Stimulated activated CD4-positive, alpha-beta T cell treated with anti-CD3 and anti-CD28 coated beads, Interleukin-15, amount 100 ng/mL, for 1 hour (primary cell): ENCODE measurements around the gene SAE1.

Experiments
- DNase-seq, 2 donors: peaks; one replicate each; pipeline ENCODE4 v3.0.0-alpha.2; 2020; ENCODE audit warnings: low read depth in 1 of 2, low spot score in 1 of 2

The SAE1 gene

DNA sequence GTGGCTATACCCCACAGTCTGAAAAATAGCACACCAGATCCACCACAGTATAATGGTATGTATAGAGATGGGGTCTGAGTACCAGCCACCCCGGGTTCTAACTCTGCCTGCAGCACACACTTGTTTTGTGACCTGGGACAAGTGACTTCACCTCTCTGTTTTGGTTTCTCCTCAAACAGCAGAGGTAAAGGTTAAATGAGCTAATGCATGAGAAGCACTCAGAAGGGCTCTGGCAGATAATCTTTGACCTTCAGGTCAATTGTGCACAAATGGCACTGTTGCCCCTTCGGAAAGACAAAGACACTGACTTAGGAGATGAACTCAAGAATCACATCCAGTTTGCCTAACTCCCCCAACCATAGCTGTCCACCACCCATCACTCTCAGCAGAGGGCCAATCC, 24.8 kb upstream of the SAE1 start:
- DNase-seq = no peak

DNA sequence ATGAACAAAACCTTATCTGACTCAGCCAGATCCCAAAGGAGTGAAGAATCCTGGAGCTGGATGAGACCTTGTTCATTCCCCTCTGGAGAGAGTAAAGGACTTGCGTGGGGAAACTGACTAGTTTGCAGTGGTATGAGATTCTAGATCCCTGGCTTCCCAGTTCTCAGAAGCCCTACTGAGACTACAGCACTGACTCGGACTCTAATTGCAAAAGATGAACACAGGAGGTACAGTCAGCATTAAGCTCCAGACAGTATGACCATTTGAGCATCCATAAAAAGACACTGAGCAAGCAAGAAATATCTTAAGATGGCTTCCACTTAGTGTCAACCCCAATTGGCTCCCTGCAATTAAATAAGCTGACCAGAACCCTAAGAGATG, 23.8 kb upstream of the SAE1 start:
- DNase-seq = no peak

DNA sequence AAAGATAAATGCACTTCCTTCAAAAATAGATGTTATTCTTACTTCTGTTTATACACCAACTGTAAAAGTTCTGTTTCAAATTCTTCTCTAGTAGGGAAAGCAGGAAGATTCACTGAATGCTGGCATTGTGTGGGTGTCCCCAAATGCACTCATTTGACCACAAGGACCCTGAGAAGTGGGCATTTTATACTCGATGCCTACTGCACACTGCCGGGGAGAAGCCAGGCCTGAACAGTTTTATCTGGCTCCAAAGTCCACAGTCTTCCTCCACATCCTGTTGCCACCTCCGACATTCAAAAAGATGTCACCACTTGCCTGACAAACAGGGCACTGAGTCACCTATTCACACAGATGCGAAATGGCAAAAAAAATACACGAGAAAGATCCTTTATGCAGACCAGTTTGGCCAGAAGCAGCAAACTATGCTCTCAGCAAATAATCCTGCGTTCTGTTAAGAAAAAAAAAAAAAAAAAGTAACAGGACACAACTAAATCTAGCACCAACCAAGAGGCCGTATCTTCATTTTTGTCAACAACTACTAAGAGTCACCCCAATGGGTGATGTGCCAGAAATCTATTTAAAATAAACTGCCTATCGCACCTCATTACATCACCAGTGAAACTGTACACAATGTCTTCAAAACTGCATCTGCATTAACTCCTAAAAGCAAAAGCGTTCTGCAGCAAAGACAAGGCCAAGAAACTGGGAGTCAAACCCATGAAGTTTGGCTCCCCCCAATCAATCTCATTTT, 23.3 kb upstream of the SAE1 start:
- no peak for DNase-seq

- DNase-seq = no peak
Measured at GRCh38 chr19:47107953-47108746, 22.5 kb upstream of the SAE1 start.

- DNase-seq = no peak
Measured at GRCh38 chr19:47109177-47109540, 21.5 kb upstream of the SAE1 start.

GRCh38 chr19:47109541-47110375, 20.9 kb upstream of the SAE1 start:
- peak in 1 of 2 donors; percentile 44 for DNase-seq

DNA sequence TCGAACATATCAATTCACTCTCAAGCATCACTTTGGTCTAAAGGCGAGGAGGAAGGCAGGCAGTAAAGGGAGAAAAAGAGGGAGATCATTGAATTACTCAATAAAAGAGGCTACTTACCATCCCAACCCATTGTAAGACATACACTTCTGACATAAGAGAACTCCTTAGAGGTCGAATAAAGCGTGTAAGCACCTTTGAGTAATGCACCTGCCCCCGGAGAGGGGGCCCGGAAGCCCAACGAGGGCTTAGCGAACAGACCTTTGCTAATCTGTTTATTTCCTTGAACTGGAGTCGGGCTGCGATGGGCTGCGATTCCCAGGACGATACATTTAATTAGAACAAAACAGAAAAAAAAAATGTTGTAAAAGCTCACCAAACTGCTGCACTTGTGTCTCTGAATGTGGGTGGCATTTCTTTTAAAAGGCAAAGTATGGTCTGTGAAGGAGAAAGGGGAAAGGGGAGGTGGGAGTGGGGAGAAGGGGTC, 20.1 kb upstream of the SAE1 start:
- DNase-seq = peak in 1 of 2 donors; percentile 37

DNA sequence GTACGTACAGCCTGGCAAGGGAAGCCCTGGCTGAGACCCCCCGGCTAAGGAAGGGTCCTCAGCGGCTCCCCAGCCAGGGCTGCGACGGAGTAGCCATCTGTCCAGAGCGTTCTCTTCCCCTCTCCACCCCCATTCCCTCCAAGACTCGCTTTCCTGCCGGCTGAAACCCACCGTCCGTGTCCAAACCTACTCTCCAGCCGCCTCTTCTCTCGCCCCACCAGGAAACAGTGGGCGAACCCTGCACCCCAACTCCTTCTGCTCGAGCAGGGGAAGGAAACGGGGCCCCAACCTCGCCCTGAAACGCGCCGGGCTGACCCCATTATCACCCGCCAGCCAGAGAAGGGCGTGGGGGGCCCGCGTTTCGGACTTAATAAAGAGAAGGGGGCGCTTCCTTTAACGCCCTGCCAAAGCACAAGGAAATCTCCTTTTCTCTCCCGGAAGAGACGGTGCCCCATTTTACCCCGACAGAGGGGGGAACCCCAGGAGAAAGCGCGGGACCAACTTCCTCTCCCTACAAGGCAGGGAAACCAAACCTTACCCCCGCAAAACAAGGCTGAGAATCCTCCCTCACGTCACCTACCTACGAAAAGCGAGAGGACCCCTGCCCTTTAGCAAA, 19.5 kb upstream of the SAE1 start:
- DNase-seq = peak in 1 of 2 donors; percentile 36

DNA sequence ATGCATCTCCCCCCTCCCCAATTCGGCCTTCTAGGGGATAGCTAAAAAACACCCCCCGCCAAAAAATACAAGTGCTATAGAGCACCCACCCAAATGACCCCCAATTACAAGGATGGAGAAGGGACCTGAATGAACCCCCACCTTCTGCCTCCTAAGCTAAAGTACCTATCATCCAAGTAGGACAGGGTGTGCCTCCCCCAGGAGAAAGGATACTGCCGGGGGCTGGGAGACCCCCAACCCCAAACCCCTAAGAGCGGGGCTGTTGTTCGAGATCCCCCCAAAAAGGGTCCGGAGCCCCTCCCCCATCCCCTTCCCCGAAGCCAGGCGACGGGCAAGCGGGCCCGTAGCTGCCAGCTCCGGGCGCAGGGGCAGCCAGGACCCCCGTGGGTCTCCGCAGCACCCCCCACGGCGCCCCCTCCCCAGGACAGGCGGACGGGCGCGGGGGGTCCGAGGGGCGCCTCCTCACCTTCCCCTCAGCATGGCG, 18.9 kb upstream of the SAE1 start:
- no peak for DNase-seq

- peak; percentile 78 to 83 for DNase-seq
Measured at GRCh38 chr19:47112166-47112996, 18.3 kb upstream of the SAE1 start.

GRCh38 chr19:47112997-47113849, 17.4 kb upstream of the SAE1 start, which contains the start of gene ZC3H4:
TSS of gene ZC3H4 (minus strand) at chr19:47113776. CDS start at chr19:47112584, 1,192 bp downstream.
- peak; percentile 98 to 99 for DNase-seq

DNA sequence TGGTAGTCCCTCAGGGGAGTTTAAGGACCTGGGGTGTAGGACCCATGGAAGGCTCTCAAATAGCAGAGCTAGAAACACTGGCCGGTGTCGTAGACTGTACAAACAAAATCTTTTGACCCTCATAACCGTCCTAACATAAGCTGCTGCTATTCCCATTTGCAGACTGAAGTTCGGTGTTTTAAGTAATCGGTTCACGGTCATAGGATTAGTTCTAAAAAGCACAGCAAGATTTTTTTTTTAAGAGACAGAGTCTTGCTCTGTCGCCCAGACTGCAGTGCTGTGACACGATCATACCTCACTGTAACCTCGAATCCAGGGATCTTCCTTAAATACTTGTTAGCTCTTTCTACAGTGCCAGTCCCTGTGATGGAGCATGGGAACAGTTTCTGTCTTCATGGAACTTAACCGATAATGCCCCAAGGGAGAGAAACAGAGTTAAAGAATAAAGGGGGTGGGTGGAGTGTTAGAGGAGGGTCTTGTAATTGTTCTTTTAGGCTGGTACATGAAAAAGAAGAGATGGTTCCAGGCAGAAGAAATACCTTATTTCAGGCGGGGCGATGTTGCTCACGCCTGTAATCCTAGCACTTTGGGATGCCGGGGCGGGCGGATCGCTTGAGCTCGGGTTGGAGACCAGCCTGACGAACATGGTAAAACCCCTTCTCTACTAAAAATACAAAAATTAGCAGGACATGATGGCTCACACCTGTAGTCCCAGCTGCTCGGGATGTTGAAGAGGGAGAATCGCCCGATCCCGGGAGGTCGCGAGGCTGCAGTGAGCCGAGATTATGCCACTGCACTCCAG, 16.6 kb upstream of the SAE1 start:
- no peak for DNase-seq

DNA sequence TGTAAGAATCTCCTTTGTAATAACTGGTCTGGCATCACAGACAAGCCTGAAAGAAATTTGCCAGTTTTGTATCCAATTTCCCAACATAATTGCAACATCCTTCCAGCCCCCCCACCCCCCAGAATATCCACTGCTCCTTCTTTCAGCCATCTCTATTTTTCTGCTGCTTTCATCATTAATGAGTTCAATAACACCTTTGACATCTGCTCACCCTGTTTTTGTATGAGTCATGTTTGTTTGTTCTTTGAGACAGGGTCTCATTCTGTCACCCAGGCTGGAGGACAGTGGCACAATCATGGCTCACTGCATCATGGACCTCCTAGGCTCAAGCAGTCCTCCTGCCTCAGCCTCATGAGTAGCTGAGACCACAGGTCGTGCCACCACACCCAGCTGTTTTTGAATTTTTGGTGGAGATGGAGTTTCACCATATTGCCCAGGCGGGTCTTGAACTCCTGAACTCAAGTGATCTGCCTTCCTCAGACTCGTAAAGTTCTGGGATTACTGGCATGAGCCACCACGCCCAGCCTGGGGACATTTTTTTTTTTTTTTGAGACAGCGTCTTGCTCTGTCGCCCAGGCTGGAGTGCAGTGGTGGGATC, 10.1 kb upstream of the SAE1 start:
- DNase-seq = no peak

- no peak for DNase-seq
Measured at GRCh38 chr19:47122359-47123335, 8.0 kb upstream of the SAE1 start.

- DNase-seq = no peak
Measured at GRCh38 chr19:47123406-47123805, 7.2 kb upstream of the SAE1 start.

GRCh38 chr19:47124937-47125668, 5.5 kb upstream of the SAE1 start:
- DNase-seq = no peak
